HepG2 (cell line): ENCODE results near the gene IGFBP7. TPM values are rescaled to one million over a fixed set of nuclear protein-coding genes. Genes with fewer than 3 reads are reported as not detected.
A peak's percentile ranks its signal among the peaks of the same experiment; 100 is the strongest.

Source experiments
- ATAC-seq: fragments of 200-7000 bp; cut with Tn5 transposase; 3 replicates; pipeline ENCODE4 v1.9.1; 2020; ENCODE audit warnings: mild to moderate bottlenecking, moderate library complexity
- BruUV-seq: library from RNA; stranded (reverse); fragments of 400-500 nt; replicated peaks from 2 replicates; lab custom pipeline; 2021; lab: Mats Ljungman, UMichigan
- CTCF ChIA-PET: fragments of 300-600 bp; formaldehyde crosslinking; extraction: SDS; loops from one replicate; lab custom pipeline; 2021; ENCODE audit warnings: low total read pairs, inconsistent platforms, low intra/inter-chr PET ratio; lab: Yijun Ruan, JAX
- POLR2A ChIA-PET: fragments of 350-600 bp; sonication (Branson Sonifier 250); formaldehyde crosslinking; loops from one replicate; lab custom pipeline; 2020; ENCODE audit warnings: antibody characterized with exemption, inconsistent platforms; lab: Yijun Ruan, JAX
- DNase-seq: peaks from one replicate; pipeline ENCODE4 v3.0.0-alpha.2; 2015; ENCODE audit warnings: low spot score
- FAIRE-seq: peaks from 3 replicates; lab custom pipeline; 2011; peaks lifted over from hg19 to GRCh38; lab: Jason Lieb, UNC
- H2AFZ ChIP-seq: one replicate; pipeline ENCODE4 v1.6.1; 2011; ENCODE audit warnings: low read length, inconsistent platforms
- H3K27ac ChIP-seq: fragments of 300-600 bp; 3 replicates; pipeline ENCODE4 v1.8.0; 2011; ENCODE audit warnings: mixed run types, mild to moderate bottlenecking, mixed read lengths, low read length, inconsistent platforms; ENCODE audit not compliant: insufficient read depth; ENCODE audit errors: extremely low read length
- H3K27me3 ChIP-seq, 2 experiments: fragments of 200-600 bp in 1 of 2; 2 replicates in 1 of 2; 3 replicates in 1 of 2; pipeline versions ENCODE4 v1.6.0 to v1.8.0; 2011; ENCODE audit warnings: low read length in 2 of 2, mild to moderate bottlenecking in 2 of 2, moderate library complexity in 2 of 2, inconsistent platforms in 1 of 2; ENCODE audit not compliant: insufficient read depth in 2 of 2, control insufficient read depth in 1 of 2
- H3K36me3 ChIP-seq, 2 experiments: fragments of 200-600 bp in 1 of 2; replicated peaks in 1 of 2; 2 replicates in 1 of 2; 3 replicates in 1 of 2; pipeline versions ENCODE4 v1.5.1 to v1.8.0; 2011; ENCODE audit warnings: low read length in 2 of 2, inconsistent platforms in 1 of 2; ENCODE audit not compliant: insufficient read depth in 2 of 2, control insufficient read depth in 1 of 2
- H3K4me1 ChIP-seq: 2 replicates; pipeline ENCODE4 v1.5.1; 2012; ENCODE audit warnings: low read length, inconsistent platforms; ENCODE audit not compliant: insufficient read depth
- H3K4me2 ChIP-seq: 2 replicates; pipeline ENCODE4 v1.6.0; 2011; ENCODE audit warnings: low read depth, low read length, inconsistent platforms
- H3K4me3 ChIP-seq, 3 experiments: fragments of 200-600 bp in 1 of 3; sonication (generic), shearing (Covaris generic) in 1 of 3; replicated peaks in 1 of 3; 2 replicates each; pipeline ENCODE4 v1.5.1; 2011 to 2016; ENCODE audit warnings: low read length in 3 of 3, inconsistent platforms in 2 of 3, low read depth in 2 of 3, mild to moderate bottlenecking in 2 of 3, control low read depth in 1 of 3, mixed read lengths in 1 of 3; ENCODE audit not compliant: insufficient read depth in 1 of 3
- H3K79me2 ChIP-seq: one replicate; pipeline ENCODE4 v1.6.1; 2011; ENCODE audit warnings: low read length, inconsistent platforms; ENCODE audit not compliant: insufficient read depth
- H3K9ac ChIP-seq: 2 replicates; pipeline ENCODE4 v1.6.0; 2011; ENCODE audit warnings: mild to moderate bottlenecking, low read depth, low read length, inconsistent platforms; ENCODE audit not compliant: insufficient read depth
- H3K9me3 ChIP-seq: 2 replicates; pipeline ENCODE4 v1.5.1; 2012; ENCODE audit warnings: mild to moderate bottlenecking, low read length
- H4K20me1 ChIP-seq: 2 replicates; pipeline ENCODE4 v1.6.0; 2011; ENCODE audit warnings: inconsistent platforms, mild to moderate bottlenecking, low read length, moderate library complexity; ENCODE audit not compliant: insufficient read depth
- ATF2 ChIP-seq: sonication (generic); formaldehyde crosslinking; IDR thresholded peaks from 2 replicates; pipeline ENCODE4 v1.4.0; 2020; ENCODE audit warnings: missing genetic modification reagents
- HNF4A ChIP-seq: sonication (generic); formaldehyde crosslinking; IDR thresholded peaks from 2 replicates; pipeline ENCODE4 v1.4.0; 2020; ENCODE audit warnings: missing genetic modification reagents
- REXO4 ChIP-seq: sonication (generic); formaldehyde crosslinking; IDR thresholded peaks from 2 replicates; pipeline ENCODE4 v1.8.0; 2022; ENCODE audit warnings: missing genetic modification reagents, mild to moderate bottlenecking, borderline replicate concordance
- RNF2 ChIP-seq: fragments of 450-650 bp; conservative IDR thresholded peaks from 2 replicates; pipeline ENCODE4 v1.6.1; 2016; ENCODE audit warnings: low read depth
- SOX6 ChIP-seq, 2 experiments: fragments of 450-650 bp in 1 of 2; sonication (generic) in 1 of 2; formaldehyde crosslinking in 1 of 2; IDR thresholded peaks; 2 replicates each; pipeline versions ENCODE4 v1.4.0 to v1.6.1; 2017 to 2020; ENCODE audit warnings: antibody characterized with exemption in 1 of 2, mild to moderate bottlenecking in 1 of 2, missing genetic modification reagents in 1 of 2
- ZEB1 ChIP-seq: IDR thresholded peaks from 2 replicates; pipeline ENCODE4 v1.6.1; 2012; ENCODE audit warnings: mild to moderate bottlenecking, low read depth, inconsistent platforms; ENCODE audit not compliant: insufficient replicate concordance
- ZNF567 ChIP-seq: sonication (generic); formaldehyde crosslinking; IDR thresholded peaks from 2 replicates; pipeline ENCODE4 v1.8.1; 2023; ENCODE audit warnings: mild to moderate bottlenecking, missing genetic modification reagents, borderline replicate concordance
- ZNF616 ChIP-seq: sonication (generic); formaldehyde crosslinking; IDR thresholded peaks from 2 replicates; pipeline ENCODE4 v1.5.0; 2020; ENCODE audit warnings: low read depth, mild to moderate bottlenecking, missing genetic modification reagents
- ZNF629 ChIP-seq: sonication (generic); formaldehyde crosslinking; conservative IDR thresholded peaks from 2 replicates; pipeline ENCODE4 v1.5.0; 2020; ENCODE audit warnings: missing genetic modification reagents
- ZNF660 ChIP-seq: sonication (generic); formaldehyde crosslinking; IDR thresholded peaks from 2 replicates; pipeline ENCODE4 v1.5.1; 2020; ENCODE audit warnings: mild to moderate bottlenecking, low read depth, missing genetic modification reagents, borderline replicate concordance
- ZNF670 ChIP-seq: sonication (generic); formaldehyde crosslinking; IDR thresholded peaks from 2 replicates; pipeline ENCODE4 v1.8.0; 2022; ENCODE audit warnings: mild to moderate bottlenecking, missing genetic modification reagents, borderline replicate concordance
- WGBS: methylation state at CpG from one replicate; pipeline ENCODE4 v1.1.6; 2017; ENCODE audit warnings: low lambda C conversion rate; 5-methylcytosine and 5-hydroxymethylcytosine counted together
- in situ Hi-C: cut with HindIII; loops from 2 replicates; pipeline ENCODE4 v1.10.0; 2017; ENCODE audit warnings: low pct_unique_long_range_greater_than_20kb; ENCODE audit not compliant: extremely low pct_ligation_motif_present
- intact Hi-C: fragments of 100-400 bp; cut with micrococcal nuclease; formaldehyde crosslinking; loops from one replicate; pipeline ENCODE4 v1.10.0; 2022; ENCODE audit not compliant: unreplicated experiment
- polyA plus RNA-seq, 8 experiments: library from polyadenylated mRNA; depleted of rRNA in 3 of 8; stranded (reverse) in 7 of 8; unstranded in 1 of 8; fragments of >200 nt; fragmentation: Illumina TruSeq in 4 of 8; extraction: Trizol in 4 of 8; gene quantifications; 2 replicates each; pipeline versions ENCODE4 v1.2.1 to v1.2.3, GENCODE V29; 2011 to 2016; ENCODE audit warnings: low read depth in 4 of 8, missing spikeins in 1 of 8, mixed read lengths in 1 of 8; ENCODE audit not compliant: insufficient read depth in 1 of 8
- total RNA-seq, 5 experiments: library from RNA; depleted of rRNA; stranded (reverse); fragments of >200 nt; fragmentation: Illumina TruSeq; extraction: Trizol; gene quantifications; 2 replicates each; pipeline ENCODE4 v1.2.3, GENCODE V29; 2016; ENCODE audit warnings: low read depth in 1 of 5

Gene IGFBP7
- total and polyA plus RNA-seq, 2 of the 13 experiments (the other 11 are each of a cell fraction or from before 2014, with no cell fraction given): 1.1 to 1.3 TPM

- TF ChIP-seq ATF2: no peak
- no peak for TF ChIP-seq ZEB1
- TF ChIP-seq ZNF670: no peak
- no peak for TF ChIP-seq ZNF660 (CRISPR knock-in tag)
- TF ChIP-seq RNF2: no peak
- TF ChIP-seq ZNF616 (CRISPR knock-in tag): no peak
- no peak for TF ChIP-seq REXO4 (CRISPR knock-in tag)
- no peak for TF ChIP-seq HNF4A
Measured at GRCh38 chr4:57083090-57083489, 27.1 kb downstream of the IGFBP7 start (continued).

- BruUV-seq: no TSS peak
- Histone ChIP-seq H3K4me3 (peak overlapping the region in 1 of 3 experiments; percentile 9; a peak in 2 of 6 replicates), H2AFZ (no peak overlapping the region), H3K27me3 (no peaks in the 10 kb centered on the region), H3K9me3 (no peaks in the 10 kb centered on the region), H3K36me3 (no peaks in the 10 kb centered on the region), H4K20me1 (no peaks in the 10 kb centered on the region), H3K4me1 (peaks cover 40% of the 10 kb centered on the region), H3K79me2 (no peaks in the 10 kb centered on the region), H3K9ac (no peak overlapping the region), H3K4me2 (peak overlapping the region; percentile 36), H3K27ac (no peak overlapping the region)
- no peak for DNase-seq
- FAIRE-seq: no peak
- ChIA-PET POLR2A (interaction anchor here (1.0 to 1.6 kb wide), 3 partner anchors 17 to 28 kb away, joined by 4 to 7 read pairs (median 5); partner anchors contain the start of gene IGFBP7), CTCF (no interaction called here)
- ATAC-seq: no peak; the same call in 1 of the 3 replicates
- intact Hi-C loops (no loop called here), in situ Hi-C loops (no loop called here)
- 35% methylated on average over 9 of the region's 9 CpGs for WGBS
- TF ChIP-seq ZNF567 (no peak), ZNF629 (CRISPR knock-in tag) (peak; percentile 73), SOX6 (IDR thresholded peaks at IDR 0.05) (no peak), SOX6 (CRISPR knock-in tag; IDR thresholded peaks at IDR 0.05) (0 out of 2 replicates have a peak, but pooled peaks have one; percentile 10)
Measured at GRCh38 chr4:57081651-57082621, 28.2 kb downstream of the IGFBP7 start.
